Measurements from ENCODE around the gene ACTG1.

The ACTG1 gene

GRCh38 chr17:81547614-81547982 lies 35.0 kb upstream of the ACTG1 start:
- peaks cover 47 to 81% (median 71%) of the 10 kb centered on the region in 3 donors for H3K36me3 ChIP-seq
- intact Hi-C loops (cut with DNase I; ENCODE audit: low total_unique reads) = no loop called here

GRCh38 chr17:81546906-81547613 lies 34.5 kb upstream of the ACTG1 start:
- peak in 1 of 2 donors; percentile 67 for DNase-seq
- Histone ChIP-seq H3K9me3 (no peaks in the 10 kb centered on the region), H3K4me1 (peaks cover 0 to 20% (median 15%) of the 10 kb centered on the region in 4 donors), H3K4me3 (no peak overlapping the region), H3K27ac (no peak overlapping the region), H3K27me3 (no peaks in the 10 kb centered on the region), H3K36me3 (peaks cover 47 to 86% (median 75%) of the 10 kb centered on the region in 3 donors)
- TF ChIP-seq CTCF (IDR thresholded peaks at IDR 0.05) = no peak
- intact Hi-C loops (cut with DNase I; ENCODE audit: low total_unique reads) = no loop called here

More at GRCh38 chr17:81547614-81547982, 35.0 kb upstream of the ACTG1 start:
- Histone ChIP-seq H3K9me3 (no peaks in the 10 kb centered on the region), H3K27ac (no peak overlapping the region), H3K4me3 (no peak overlapping the region), H3K27me3 (no peaks in the 10 kb centered on the region), H3K4me1 (peaks cover 0 to 20% (median 15%) of the 10 kb centered on the region in 4 donors)
- TF ChIP-seq CTCF (IDR thresholded peaks at IDR 0.05) = no peak
- no peak for DNase-seq

GRCh38 chr17:81545160-81545949 lies 32.8 kb upstream of the ACTG1 start:
- no peaks in the 10 kb centered on the region for H3K9me3 ChIP-seq
- no peak for DNase-seq
- intact Hi-C loops (cut with DNase I; ENCODE audit: low total_unique reads) = no loop called here
- peaks cover 0 to 6% (median 3%) of the 10 kb centered on the region in 4 donors for H3K4me1 ChIP-seq
- H3K36me3 ChIP-seq = peaks cover 58 to 94% (median 89%) of the 10 kb centered on the region in 3 donors
- no peaks in the 10 kb centered on the region for H3K27me3 ChIP-seq
- no peak overlapping the region for H3K27ac ChIP-seq
- no peak overlapping the region for H3K4me3 ChIP-seq
- no peak for TF ChIP-seq CTCF (IDR thresholded peaks at IDR 0.05)

GRCh38 chr17:81544281-81544974 lies 31.8 kb upstream of the ACTG1 start:
- DNase-seq = no peak
- no peak overlapping the region for H3K4me3 ChIP-seq
- no peaks in the 10 kb centered on the region for H3K9me3 ChIP-seq
- H3K27me3 ChIP-seq = no peaks in the 10 kb centered on the region
- TF ChIP-seq CTCF (IDR thresholded peaks at IDR 0.05) = no peak
- no peak overlapping the region for H3K27ac ChIP-seq
- no peaks in the 10 kb centered on the region for H3K4me1 ChIP-seq
- H3K36me3 ChIP-seq = peaks cover 61 to 94% (median 90%) of the 10 kb centered on the region in 3 donors
- intact Hi-C loops (cut with DNase I; ENCODE audit: low total_unique reads) = no loop called here

GRCh38 chr17:81543756-81544155 lies 31.2 kb upstream of the ACTG1 start:
- intact Hi-C loops (cut with DNase I; ENCODE audit: low total_unique reads) = no loop called here
- no peak for DNase-seq
- Histone ChIP-seq H3K9me3 (no peaks in the 10 kb centered on the region), H3K27me3 (no peaks in the 10 kb centered on the region), H3K4me1 (no peaks in the 10 kb centered on the region), H3K36me3 (peaks cover 57 to 95% (median 95%) of the 10 kb centered on the region in 3 donors), H3K27ac (no peak overlapping the region), H3K4me3 (no peak overlapping the region)
- no peak for TF ChIP-seq CTCF (IDR thresholded peaks at IDR 0.05)

All from tibial artery (tissue), 4 donors.